ENCODE results near the gene MAD2L1BP. TPM values are rescaled to one million over a fixed set of nuclear protein-coding genes. Genes with fewer than 3 reads are reported as not detected.

Gene MAD2L1BP
- total RNA-seq, 1 donor, result 30.4 TPM

DNA sequence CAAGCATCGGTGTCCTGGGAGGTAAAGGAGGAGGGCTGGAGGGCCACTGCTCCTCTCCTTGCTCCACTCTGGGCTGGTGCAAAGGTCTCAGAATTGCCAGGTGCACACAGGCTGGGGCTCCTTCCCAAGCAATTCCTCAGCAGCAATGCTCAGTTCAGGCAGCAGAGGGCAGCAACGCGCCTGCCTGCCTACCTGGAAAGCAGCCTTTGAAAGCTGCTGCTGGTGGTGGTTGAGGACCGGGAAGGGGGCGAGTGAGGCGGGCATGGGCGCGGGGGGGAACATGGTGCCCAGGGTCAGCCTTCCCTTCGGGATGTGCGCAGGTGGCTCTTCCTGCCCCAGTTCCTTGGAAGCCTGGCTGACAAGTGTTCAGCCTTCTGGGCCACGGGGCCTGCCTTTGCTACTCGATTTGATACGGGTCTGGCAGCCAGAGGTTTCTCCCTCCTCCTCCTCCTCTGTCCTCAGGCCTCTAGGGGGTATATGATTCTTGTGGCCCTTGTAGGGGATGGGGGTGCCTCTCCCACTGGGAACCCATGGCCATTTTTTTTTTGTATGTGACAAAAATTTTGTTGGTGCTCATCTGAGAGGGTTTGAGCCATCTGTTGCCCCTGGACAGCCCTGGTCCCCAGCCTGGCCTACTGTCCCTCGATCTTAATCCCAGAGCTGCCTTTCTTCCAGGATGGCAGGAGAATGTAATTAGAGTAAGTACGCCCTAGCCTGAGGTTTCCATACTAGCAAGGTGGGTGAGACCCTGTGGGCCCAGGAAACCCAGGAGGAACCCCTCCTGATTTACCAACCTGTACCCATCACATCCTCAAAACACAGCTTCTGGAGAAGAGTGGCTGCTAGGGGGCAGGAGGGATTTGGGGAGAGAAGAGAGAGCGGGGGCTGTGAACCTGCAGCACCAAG lies 31.9 kb downstream of the MAD2L1BP start:
- H3K36me3 ChIP-seq (ENCODE audit: insufficient read depth, low read length), result peaks cover 18% of the 10 kb centered on the region
- H3K9me3 ChIP-seq (ENCODE audit: low read depth, low read length), result no peaks in the 10 kb centered on the region
- H3K4me2 ChIP-seq (ENCODE audit: insufficient read depth, low read length), result peak overlapping the region; percentile 35
- TF ChIP-seq, protein P1, sequence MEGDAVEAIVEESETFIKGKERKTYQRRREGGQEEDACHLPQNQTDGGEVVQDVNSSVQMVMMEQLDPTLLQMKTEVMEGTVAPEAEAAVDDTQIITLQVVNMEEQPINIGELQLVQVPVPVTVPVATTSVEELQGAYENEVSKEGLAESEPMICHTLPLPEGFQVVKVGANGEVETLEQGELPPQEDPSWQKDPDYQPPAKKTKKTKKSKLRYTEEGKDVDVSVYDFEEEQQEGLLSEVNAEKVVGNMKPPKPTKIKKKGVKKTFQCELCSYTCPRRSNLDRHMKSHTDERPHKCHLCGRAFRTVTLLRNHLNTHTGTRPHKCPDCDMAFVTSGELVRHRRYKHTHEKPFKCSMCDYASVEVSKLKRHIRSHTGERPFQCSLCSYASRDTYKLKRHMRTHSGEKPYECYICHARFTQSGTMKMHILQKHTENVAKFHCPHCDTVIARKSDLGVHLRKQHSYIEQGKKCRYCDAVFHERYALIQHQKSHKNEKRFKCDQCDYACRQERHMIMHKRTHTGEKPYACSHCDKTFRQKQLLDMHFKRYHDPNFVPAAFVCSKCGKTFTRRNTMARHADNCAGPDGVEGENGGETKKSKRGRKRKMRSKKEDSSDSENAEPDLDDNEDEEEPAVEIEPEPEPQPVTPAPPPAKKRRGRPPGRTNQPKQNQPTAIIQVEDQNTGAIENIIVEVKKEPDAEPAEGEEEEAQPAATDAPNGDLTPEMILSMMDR (IDR thresholded peaks at IDR 0.05; ENCODE audit: extremely low read depth, low read depth, low read length), result peak; percentile 94
- no peak overlapping the region for H3K27ac ChIP-seq (ENCODE audit: low read depth, low read length)
- H4K20me1 ChIP-seq (ENCODE audit: insufficient read depth, low read length), result no peaks in the 10 kb centered on the region
- H3K79me2 ChIP-seq (ENCODE audit: insufficient read depth, low read length), result no peaks in the 10 kb centered on the region
- no peak overlapping the region for H2AFZ ChIP-seq (ENCODE audit: low read length)
- DNase-seq (ENCODE audit: insufficient read length, low spot score, missing footprints), result peak; percentile 95
- H3K27me3 ChIP-seq (ENCODE audit: insufficient read depth, low read length), result no peaks in the 10 kb centered on the region
- H3K4me3 ChIP-seq (ENCODE audit: insufficient read depth, low read length), result peak overlapping the region; percentile 34
- peaks cover 37% of the 10 kb centered on the region for H3K4me1 ChIP-seq (ENCODE audit: insufficient read depth, low read length)

DNA sequence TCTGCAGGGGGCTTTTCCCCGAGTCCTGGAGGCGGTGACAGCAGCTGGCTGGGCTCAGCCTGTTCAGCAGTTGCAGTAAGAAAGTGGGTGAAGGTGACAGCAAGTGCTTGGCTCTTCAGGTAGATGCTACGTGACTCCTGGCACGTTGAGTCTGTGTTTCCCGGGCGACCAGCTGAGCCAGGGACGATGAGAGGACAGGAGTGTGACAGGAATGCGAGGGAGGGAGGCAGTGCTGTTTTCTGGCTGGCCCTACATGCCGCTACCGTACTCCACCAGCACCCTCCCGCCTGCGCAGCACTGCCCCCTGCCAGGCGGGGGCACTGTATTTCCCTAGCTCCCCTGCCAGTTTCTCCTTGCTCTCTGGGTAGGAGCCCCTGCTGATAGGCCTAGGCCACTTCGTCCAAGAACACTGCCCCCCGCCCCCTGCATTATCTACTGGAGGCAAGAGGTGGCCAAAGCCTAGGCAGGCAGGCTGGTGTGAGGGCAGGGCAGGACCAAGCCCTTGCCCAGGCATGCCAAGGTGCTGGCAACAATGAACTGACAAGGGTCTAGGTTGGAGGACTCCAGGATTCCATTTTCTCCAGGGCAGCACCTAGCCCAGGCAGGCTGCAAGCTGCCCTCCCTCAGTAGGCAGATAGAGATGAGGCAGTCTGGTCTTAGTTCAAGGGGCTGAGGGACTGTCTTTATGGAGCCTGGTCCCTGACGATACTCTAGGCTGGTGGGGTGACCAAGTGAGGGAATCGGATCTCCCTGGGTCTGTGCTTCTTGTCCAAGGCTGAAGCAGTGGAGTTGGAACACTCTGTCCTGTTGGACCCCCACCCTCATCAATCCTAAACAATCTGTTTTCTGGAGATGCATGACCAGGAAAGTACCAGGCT lies 32.8 kb downstream of the MAD2L1BP start:
- TF ChIP-seq, protein P1 (IDR thresholded peaks at IDR 0.05; ENCODE audit: extremely low read depth, low read depth, low read length), result peak; percentile 54
- Histone ChIP-seq H3K4me1 (ENCODE audit: insufficient read depth, low read length) (peaks cover 37% of the 10 kb centered on the region), H3K79me2 (ENCODE audit: insufficient read depth, low read length) (no peaks in the 10 kb centered on the region), H3K4me2 (ENCODE audit: insufficient read depth, low read length) (peak overlapping the region; percentile 40), H2AFZ (ENCODE audit: low read length) (no peak overlapping the region), H3K36me3 (ENCODE audit: insufficient read depth, low read length) (peaks cover 21% of the 10 kb centered on the region), H3K4me3 (ENCODE audit: insufficient read depth, low read length) (no peak overlapping the region), H3K9me3 (ENCODE audit: low read depth, low read length) (no peaks in the 10 kb centered on the region), H3K27ac (ENCODE audit: low read depth, low read length) (peak overlapping the region; percentile 48), H4K20me1 (ENCODE audit: insufficient read depth, low read length) (no peaks in the 10 kb centered on the region), H3K27me3 (ENCODE audit: insufficient read depth, low read length) (no peaks in the 10 kb centered on the region)
- peak; percentile 92 for DNase-seq (ENCODE audit: insufficient read length, low spot score, missing footprints)

- Histone ChIP-seq H3K79me2 (ENCODE audit: insufficient read depth, low read length) (no peaks in the 10 kb centered on the region), H3K27me3 (ENCODE audit: insufficient read depth, low read length) (no peaks in the 10 kb centered on the region), H3K4me2 (ENCODE audit: insufficient read depth, low read length) (peak overlapping the region; percentile 40), H3K27ac (ENCODE audit: low read depth, low read length) (peak overlapping the region; percentile 48), H3K36me3 (ENCODE audit: insufficient read depth, low read length) (peaks cover 24% of the 10 kb centered on the region), H2AFZ (ENCODE audit: low read length) (no peak overlapping the region), H3K4me3 (ENCODE audit: insufficient read depth, low read length) (no peak overlapping the region), H3K4me1 (ENCODE audit: insufficient read depth, low read length) (peaks cover 37% of the 10 kb centered on the region), H3K9me3 (ENCODE audit: low read depth, low read length) (no peaks in the 10 kb centered on the region), H4K20me1 (ENCODE audit: insufficient read depth, low read length) (no peaks in the 10 kb centered on the region)
- DNase-seq (ENCODE audit: insufficient read length, low spot score, missing footprints), result peak; percentile 95
- TF ChIP-seq, protein P1 (IDR thresholded peaks at IDR 0.05; ENCODE audit: extremely low read depth, low read depth, low read length), result no peak
These were observed 33.6 kb downstream of the MAD2L1BP start for GRCh38 chr6:43669050-43669921.
